Skeletal muscle tissue (tissue), 5 donors: Measurements from ENCODE around the gene KTI12. TPM values are rescaled to one million over a fixed set of nuclear protein-coding genes. Genes with fewer than 3 reads are reported as not detected.

Experiments used
- H3K27ac ChIP-seq: one replicate; pipeline ENCODE4 v1.7.0; 2013; ENCODE audit warnings: mild to moderate bottlenecking, low read depth, low read length, inconsistent platforms
- H3K27me3 ChIP-seq, 3 donors: one replicate each; pipeline ENCODE4 v1.7.0; 2013; ENCODE audit warnings: low read length in 3 of 3; ENCODE audit not compliant: control insufficient read depth in 3 of 3, insufficient read depth in 3 of 3
- H3K36me3 ChIP-seq, 3 donors: one replicate each; pipeline ENCODE4 v1.7.0; 2013; ENCODE audit warnings: low read length in 3 of 3; ENCODE audit not compliant: control insufficient read depth in 3 of 3, insufficient read depth in 3 of 3
- H3K4me1 ChIP-seq, 3 donors: one replicate each; pipeline ENCODE4 v1.7.0; 2013; ENCODE audit warnings: low read length in 3 of 3, mild to moderate bottlenecking in 3 of 3; ENCODE audit not compliant: control insufficient read depth in 3 of 3, insufficient read depth in 3 of 3
- H3K4me3 ChIP-seq, 3 donors: one replicate each; pipeline ENCODE4 v1.7.0; 2013; ENCODE audit warnings: low read length in 3 of 3
- H3K9ac ChIP-seq, 3 donors: one replicate each; pipeline ENCODE4 v1.7.0; 2013; ENCODE audit warnings: low read length in 3 of 3, mild to moderate bottlenecking in 3 of 3, moderate library complexity in 2 of 3, low read depth in 1 of 3
- H3K9me3 ChIP-seq, 3 donors: one replicate each; pipeline ENCODE4 v1.7.0; 2013; ENCODE audit warnings: low read length in 3 of 3; ENCODE audit not compliant: control insufficient read depth in 3 of 3
- small RNA-seq: library from RNA; depleted of rRNA; stranded (forward); fragments of <200 nt; gene quantifications from one replicate; pipeline ENCODE3, GENCODE V24; 2014
- total RNA-seq: library from RNA; depleted of rRNA; stranded (reverse); fragments of >200 nt; gene quantifications from one replicate; pipeline ENCODE4 v1.2.3, GENCODE V29; 2014
- donor health status: Osteomylitis.

KTI12 gene
- total RNA-seq, 1 donor from 2014 or later: 5.7 TPM

- H3K36me3 ChIP-seq: no peaks in the 10 kb centered on the region
- H3K4me3 ChIP-seq: peak within 1 kb of the TSS in 2 of 3 donors; percentile 13 to 31
- H3K9ac ChIP-seq: no peak within 1 kb of the TSS
- H3K27ac ChIP-seq: no peak within 1 kb of the TSS
- no peaks in the 10 kb centered on the region for H3K4me1 ChIP-seq
- H3K27me3 ChIP-seq: peaks cover 31 to 42% (median 40%) of the 10 kb centered on the region in 3 donors
- H3K9me3 ChIP-seq: no peaks in the 10 kb centered on the region
Observed at GRCh38 chr1:51990478-51990965, 43.1 kb downstream of the KTI12 start, which contains the start of gene RAB3B. Gene RAB3B (minus strand): TSS chr1:51990700. CDS start chr1:51977117, 13,583 bp downstream.

- no peak overlapping the region for H3K9ac ChIP-seq
- H3K4me3 ChIP-seq: peak overlapping the region in 1 of 3 donors; percentile 31
- H3K27ac ChIP-seq: no peak overlapping the region
- no peaks in the 10 kb centered on the region for H3K4me1 ChIP-seq
- no peaks in the 10 kb centered on the region for H3K36me3 ChIP-seq
- peaks cover 31 to 41% (median 40%) of the 10 kb centered on the region in 3 donors for H3K27me3 ChIP-seq
- no peaks in the 10 kb centered on the region for H3K9me3 ChIP-seq
Observed at GRCh38 chr1:51989582-51990477, 43.8 kb downstream of the KTI12 start.

- no peak overlapping the region for H3K27ac ChIP-seq
- H3K9me3 ChIP-seq: no peaks in the 10 kb centered on the region
- no peak overlapping the region for H3K4me3 ChIP-seq
- no peak overlapping the region for H3K9ac ChIP-seq
- no peaks in the 10 kb centered on the region for H3K36me3 ChIP-seq
- H3K4me1 ChIP-seq: no peaks in the 10 kb centered on the region
- peaks cover 28 to 41% (median 38%) of the 10 kb centered on the region in 3 donors for H3K27me3 ChIP-seq
Observed at GRCh38 chr1:51988254-51988653, 45.4 kb downstream of the KTI12 start.

GRCh38 chr1:51986718-51987117 is 46.9 kb downstream of the KTI12 start:
- no peaks in the 10 kb centered on the region for H3K36me3 ChIP-seq
- H3K27me3 ChIP-seq: peaks cover 12 to 27% (median 24%) of the 10 kb centered on the region in 3 donors
- H3K9ac ChIP-seq: no peak overlapping the region
- no peak overlapping the region for H3K27ac ChIP-seq
- no peak overlapping the region for H3K4me3 ChIP-seq
- no peaks in the 10 kb centered on the region for H3K9me3 ChIP-seq
- no peaks in the 10 kb centered on the region for H3K4me1 ChIP-seq

- no peaks in the 10 kb centered on the region for H3K36me3 ChIP-seq
- no peak overlapping the region for H3K27ac ChIP-seq
- no peaks in the 10 kb centered on the region for H3K9me3 ChIP-seq
- no peak overlapping the region for H3K4me3 ChIP-seq
- H3K4me1 ChIP-seq: no peaks in the 10 kb centered on the region
- H3K27me3 ChIP-seq: peaks cover 0 to 3% (median 0%) of the 10 kb centered on the region in 3 donors
- no peak overlapping the region for H3K9ac ChIP-seq
Observed at GRCh38 chr1:51982161-51982560, 51.4 kb downstream of the KTI12 start.

Small RNA genes within 50 kb of the gene (small RNA-seq; reads per million reads assigned to genes)
- not detected for gene RN7SL290P

Other genes starting within 250 kb of the KTI12 start
- 83.0 TPM for gene NRDC, start 155.1 kb downstream of the KTI12 start, total RNA-seq
- gene RAB3B, start 43.1 kb downstream of the KTI12 start, total RNA-seq: under 0.01 TPM
- 6.8 TPM for gene TXNDC12, start 21.4 kb upstream of the KTI12 start, total RNA-seq
- 53.2 TPM for gene BTF3L4, start 22.5 kb upstream of the KTI12 start, total RNA-seq
- 33.9 TPM for gene ZFYVE9, start 108.3 kb upstream of the KTI12 start, total RNA-seq